Upper lobe of left lung (tissue), 4 donors: ENCODE measurements around the gene POLR2M.

Source experiments
- CTCF ChIP-seq, 6 experiments: fragments of 450-650 bp in 4 of 6; fragments of 200-600 bp in 2 of 6; sonication (generic) in 2 of 6; IDR thresholded peaks; one replicate each; pipeline ENCODE4 v1.5.1; 2016 to 2019; ENCODE audit warnings: antibody characterized with exemption in 6 of 6
- EP300 ChIP-seq, 4 donors: sonication (generic); formaldehyde crosslinking; IDR thresholded peaks; one replicate each; pipeline ENCODE4 v1.5.1; 2017; ENCODE audit warnings: antibody characterized with exemption in 4 of 4, control low read depth in 2 of 4
- POLR2AphosphoS5 ChIP-seq, 2 donors: sonication (generic); formaldehyde crosslinking; IDR thresholded peaks; one replicate each; pipeline ENCODE4 v1.5.1; 2017; ENCODE audit warnings: antibody characterized with exemption in 2 of 2

- TF ChIP-seq CTCF (IDR thresholded peaks at IDR 0.05) (peak; percentile 59 to 87 (median 73)), POLR2AphosphoS5 (IDR thresholded peaks at IDR 0.05) (no peak), EP300 (IDR thresholded peaks at IDR 0.05) (no peak)
Measured at GRCh38 chr15:57732526-57733331, 26.2 kb downstream of the POLR2M start.
